ENCODE results near the gene PSKH1.
"Not testable (repeated sequence)": the region's sequence is repeated elsewhere in the genome, so short reads cannot be mapped to it uniquely, and the experiment has no call there.

Gene PSKH1

DNA sequence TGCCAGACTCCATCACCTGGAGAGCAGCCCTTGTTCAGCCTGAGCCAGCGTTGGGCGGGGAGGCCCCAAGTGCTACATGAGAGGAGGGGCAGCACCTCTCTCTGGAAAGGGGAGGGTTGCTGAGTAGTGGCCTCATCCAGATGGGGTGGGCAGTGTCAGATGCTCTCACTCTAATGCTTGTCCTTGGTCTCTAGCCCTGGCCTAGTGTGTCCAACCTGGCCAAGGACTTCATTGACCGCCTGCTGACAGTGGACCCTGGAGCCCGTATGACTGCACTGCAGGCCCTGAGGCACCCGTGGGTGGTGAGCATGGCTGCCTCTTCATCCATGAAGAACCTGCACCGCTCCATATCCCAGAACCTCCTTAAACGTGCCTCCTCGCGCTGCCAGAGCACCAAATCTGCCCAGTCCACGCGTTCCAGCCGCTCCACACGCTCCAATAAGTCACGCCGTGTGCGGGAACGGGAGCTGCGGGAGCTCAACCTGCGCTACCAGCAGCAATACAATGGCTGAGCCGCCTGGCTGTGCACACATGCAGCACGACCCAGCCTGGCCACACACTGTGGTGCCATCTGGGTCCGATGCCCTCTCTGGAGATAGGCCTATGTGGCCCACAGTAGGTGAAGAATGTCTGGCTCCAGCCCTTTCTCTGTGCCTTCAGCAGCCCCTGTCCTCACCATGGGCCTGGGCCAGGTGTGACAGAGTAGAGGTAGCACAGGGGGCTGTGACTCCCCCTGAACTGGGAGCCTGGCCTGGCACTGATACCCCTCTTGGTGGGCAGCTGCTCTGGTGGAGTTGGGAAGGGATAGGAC is 34.3 kb downstream of the PSKH1 start:
- DNase-seq: no peak

DNA sequence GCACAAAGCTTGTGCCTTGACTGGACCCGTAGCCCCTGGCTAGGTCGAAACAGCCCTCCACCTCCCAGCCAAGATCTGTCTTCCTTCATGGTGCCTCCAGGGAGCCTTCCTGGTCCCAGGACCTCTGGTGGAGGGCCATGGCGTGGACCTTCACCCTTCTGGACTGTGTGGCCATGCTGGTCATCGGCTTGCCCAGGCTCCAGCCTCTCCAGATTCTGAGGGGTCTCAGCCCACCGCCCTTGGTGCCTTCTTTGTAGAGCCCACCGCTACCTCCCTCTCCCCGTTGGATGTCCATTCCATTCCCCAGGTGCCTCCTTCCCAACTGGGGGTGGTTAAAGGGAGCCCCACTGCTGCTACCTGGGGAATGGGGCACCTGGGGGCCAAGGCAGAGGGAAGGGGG is 35.1 kb downstream of the PSKH1 start:
- no peak for DNase-seq

DNA sequence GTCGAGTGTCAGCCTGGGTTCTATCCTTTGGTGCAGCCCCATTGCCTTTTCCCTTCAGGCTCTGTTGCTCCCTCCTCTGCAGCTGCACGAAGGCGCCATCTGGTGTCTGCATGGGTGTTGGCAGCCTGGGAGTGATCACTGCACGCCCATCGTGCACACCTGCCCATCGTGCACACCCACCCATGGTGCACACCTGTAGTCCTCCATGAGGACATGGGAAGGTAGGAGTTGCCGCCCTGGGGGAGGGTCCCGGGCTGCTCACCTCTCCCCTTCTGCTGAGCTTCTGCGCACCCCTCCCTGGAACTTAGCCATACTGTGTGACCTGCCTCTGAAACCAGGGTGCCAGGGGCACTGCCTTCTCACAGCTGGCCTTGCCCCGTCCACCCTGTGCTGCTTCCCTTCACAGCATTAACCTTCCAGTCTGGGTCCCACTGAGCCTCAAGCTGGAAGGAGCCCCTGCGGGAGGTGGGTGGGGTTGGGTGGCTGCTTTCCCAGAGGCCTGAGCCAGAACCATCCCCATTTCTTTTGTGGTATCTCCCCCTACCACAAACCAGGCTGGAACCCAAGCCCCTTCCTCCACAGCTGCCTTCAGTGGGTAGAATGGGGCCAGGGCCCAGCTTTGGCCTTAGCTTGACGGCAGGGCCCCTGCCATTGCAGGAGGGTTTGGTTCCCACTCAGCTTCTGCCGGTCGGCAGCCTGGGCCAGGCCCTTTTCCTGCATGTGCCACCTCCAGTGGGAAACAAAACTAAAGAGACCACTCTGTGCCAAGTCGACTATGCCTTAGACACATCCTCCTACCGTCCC is 35.7 kb downstream of the PSKH1 start:
- DNase-seq: peak in 1 of 2 experiments; percentile 49

DNA sequence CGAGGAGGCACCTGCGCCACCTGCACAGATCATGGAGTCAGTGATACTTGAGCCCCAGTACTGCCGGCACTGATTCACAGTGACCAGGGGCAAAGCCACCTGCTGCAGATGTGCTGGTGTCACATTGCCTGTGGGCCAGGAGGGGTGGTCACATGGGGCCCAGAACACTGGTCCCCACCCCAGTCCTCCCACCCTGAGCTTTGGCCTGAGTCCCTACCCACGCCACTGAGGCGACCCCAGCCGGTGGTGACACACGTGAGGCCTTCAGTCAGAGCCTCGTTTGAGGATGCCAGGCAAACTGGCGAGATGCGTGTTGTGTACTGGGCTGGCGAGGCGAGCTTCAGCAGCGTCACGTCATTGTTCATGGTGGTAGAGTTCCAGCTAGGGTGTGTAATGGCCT is 37.1 kb downstream of the PSKH1 start:
- no peak for DNase-seq

DNA sequence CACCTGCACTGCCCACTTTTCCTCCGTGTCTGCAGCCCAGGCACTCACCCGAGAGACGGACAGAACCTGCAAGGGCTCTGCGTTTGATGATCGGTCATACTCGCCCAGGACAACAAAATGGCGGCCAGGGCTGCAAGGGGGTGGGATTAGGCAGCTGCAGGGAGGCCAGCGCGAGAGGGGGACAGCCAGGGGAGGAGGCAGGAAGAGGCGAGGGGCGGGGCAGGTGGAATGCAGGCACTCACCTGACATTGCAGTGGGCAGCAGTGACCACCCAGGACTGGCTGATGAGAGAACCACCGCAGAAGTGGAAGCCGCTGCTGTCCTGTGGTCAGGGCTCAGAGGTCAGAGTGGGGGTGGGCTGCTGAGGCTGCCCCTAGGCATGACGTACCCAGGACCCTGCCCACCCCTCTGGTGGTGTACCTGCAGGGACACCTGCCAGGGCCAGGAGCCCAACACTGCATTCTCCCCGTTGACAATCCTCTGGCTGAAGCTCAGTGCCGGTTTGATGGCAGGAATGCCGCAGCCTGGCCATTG is 37.7 kb downstream of the PSKH1 start:
- DNase-seq: no peak

DNA sequence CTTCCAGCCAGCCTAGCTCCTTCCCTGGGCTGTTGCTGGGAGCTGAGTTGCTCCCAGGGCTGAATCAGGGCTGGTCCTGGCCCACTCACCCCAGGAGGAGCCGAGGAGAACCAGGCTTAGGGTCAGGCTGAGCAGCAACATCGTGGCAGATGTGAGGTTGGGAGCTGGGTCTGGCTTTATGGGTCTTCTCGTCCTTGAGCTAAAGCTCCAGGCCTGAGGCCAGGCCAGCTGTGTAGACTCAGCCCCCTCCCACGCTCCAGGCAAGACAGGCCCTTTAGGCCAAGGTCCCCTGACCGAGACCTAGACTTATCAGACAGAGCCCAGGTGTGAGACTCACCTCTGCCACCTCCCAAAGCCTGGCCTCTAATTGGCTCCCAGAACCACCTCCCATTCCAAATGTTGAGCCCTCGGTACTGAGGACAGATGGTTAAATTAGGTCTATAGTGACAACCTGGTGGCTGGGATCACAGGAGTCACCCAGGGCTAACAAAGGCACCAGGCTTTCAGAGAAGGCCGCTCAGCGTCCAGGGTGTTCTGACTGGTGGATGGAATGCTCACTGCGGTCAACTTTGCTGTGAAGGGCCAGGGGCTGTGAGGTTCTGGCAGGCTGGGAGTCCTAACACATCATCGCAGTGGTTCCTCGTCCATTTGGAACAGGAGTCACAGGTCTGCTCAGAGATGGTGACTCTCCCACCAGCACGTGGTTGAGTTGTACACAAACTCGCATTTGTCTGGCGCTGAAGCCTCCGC is 38.8 kb downstream of the PSKH1 start, which contains the start of gene CTRL:
Gene CTRL, minus strand, starts transcription at position 151 of the 750 bp plus-strand sequence. Its CDS starts 10 bp downstream, at position 141.
- DNase-seq: no peak

DNA sequence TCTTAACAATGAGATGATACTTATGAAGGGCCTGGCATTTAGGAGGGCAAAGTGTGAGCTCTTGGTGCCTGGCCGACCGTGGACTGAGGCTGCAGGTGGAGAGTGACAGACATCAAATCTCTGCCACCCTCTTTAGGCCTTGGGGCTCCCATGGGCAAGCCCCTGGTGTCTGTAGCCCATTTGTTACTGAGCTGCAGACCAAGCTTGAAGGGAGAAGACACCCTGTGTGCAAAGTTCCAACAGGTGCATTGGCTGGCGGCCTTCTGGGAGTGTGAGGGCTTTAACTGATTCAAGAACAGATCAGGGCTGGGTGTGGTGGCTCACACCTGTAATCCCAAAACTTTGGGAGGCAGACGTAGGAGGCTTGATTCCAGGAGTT is 39.4 kb downstream of the PSKH1 start:
- no peak for DNase-seq

DNA sequence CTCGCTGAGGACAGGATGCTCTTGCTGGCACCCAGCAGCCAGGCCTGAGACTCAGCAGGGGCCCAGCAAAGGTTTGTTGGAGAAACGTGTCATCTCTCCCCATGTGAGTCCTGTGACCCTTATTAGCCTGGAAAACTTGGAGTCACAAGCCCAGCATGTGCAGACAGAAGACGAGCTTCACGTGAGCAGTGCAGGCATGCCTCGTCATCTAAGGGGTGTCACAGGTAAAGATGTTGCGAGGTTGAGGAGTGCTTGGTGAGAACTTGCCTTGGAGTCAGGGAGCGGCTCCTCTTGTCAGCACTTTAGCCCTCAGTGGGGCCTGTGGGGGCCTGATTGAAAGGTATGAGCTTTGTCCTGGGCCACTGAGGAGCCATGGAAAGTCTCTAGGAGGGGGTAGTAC is 40.8 kb downstream of the PSKH1 start:
- no peak for DNase-seq

DNA sequence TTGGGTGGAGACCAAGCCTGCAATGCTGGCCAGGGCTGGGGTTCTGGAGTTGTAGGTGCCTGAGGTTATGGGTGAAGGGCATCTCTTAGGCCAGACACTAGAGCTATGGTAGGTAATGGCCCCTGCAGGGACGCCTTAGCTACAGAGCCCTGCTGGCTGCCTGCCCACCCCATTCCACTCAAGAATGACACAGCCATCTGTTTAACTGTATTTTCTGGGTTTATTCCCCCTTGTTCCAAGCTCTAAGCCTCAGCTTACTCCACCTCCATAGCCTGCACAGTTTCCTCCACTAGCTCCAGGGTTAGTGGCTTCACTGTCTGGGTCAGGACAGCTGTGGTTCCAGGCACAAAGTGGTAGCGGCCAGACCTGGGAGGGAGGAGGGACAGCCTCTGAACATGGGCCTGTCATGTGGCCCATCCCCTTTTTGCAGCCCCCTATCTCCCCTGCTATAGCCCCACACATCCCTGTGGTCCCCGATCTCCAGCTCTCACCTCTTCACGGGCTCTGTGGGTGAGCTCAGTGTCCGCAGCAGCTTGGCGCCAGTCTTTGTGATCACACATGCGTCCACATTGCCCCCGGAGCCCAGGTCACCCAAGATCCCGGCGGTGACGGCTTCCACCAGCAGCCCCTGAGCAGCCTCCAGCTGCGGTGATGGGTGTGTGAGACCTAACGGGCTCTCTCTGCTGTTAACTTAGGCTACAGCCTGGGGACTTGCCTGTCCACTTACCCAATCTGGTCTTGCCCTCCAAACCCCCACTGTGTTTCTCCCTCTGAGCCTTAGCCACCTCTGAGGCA is 41.4 kb downstream of the PSKH1 start:
- DNase-seq: no peak

DNA sequence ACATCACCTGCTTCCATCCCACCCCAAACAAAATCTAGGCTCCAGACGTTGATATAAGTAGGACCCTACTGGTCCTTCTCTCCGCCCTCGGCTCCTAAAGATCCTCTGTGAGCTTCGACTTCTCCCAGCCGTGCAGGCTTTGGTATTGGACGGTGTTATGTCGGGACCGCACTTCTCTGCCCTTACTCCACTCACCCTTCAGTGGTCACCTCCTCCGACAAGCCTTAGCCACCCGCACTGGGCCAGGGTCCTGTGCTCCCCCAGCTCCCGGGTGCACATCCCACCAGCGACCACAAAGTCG is 42.0 kb downstream of the PSKH1 start:
- DNase-seq: no peak

DNA sequence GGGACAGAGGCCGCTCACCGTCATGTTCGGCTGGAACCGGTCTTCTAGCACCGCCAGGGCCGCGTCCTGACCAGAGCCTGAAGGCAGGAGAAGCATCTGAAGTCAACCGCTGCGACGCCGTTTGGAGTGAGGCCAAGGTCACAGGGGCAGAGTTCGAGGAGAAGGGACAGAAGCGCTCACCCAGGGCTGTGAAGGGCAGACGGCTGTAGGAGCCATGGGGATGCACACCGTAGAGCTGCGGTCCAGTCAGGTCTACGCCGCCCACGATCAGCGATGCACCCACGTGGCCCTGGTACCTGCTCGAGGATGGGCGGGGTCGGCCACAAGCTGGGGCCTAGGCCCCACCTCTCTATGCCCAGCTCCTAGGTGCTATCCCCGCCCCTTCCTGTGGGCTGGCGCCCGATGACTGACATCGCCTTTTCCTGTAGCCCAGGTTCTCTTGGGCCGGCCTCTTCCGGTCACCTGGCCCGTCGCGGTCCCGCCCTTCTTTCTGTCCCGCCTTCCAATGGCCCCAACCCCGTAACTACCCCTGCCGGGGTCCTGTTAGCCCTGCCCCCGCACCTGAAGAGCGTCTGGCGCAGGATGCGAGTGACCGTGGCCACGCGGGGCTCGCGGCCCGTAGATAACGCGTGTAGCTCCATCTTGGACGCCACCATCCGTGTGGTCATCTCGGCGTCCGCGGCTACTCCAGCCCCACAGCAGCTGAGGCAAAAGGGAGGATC is 42.5 kb downstream of the PSKH1 start:
- peak; percentile 76 to 93 for DNase-seq

DNA sequence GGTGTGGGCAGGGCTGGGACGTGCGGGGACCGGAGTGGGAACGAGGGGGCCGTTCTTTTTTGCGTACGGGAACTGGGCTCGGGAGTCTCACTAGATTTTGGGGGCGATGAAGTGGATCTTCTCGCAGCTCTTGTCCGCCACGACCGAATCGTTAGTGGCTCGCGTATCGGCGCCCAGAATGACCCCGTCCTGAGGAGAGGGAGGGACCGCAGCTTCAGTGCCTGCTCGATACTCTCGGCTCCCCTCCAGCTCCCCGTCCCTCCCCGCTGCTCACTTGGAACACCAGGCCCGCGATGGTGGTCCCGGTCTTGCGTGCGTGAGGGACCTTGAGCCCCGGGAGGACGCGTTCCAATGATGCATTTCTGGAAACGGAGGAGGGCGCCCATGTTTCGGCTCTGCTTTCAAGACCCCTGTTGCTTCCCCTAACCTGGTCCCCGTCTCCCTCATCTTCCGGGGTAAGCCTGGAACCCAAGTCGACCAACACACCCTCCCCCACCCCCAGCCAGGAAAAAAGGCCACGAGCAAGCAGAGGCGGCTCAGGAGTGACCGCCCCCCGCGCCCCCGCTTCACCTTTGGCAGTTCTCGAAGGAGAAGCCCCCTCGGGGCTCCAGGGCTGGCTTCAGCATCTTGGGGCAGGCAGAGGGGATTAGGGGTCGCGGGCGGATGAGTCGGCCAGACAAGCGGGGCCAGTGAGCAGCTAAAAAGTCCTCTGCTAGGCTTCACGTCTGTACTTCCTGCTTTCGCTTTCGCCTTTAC is 43.2 kb downstream of the PSKH1 start, which contains the start of gene PSMB10:
Gene PSMB10, minus strand, starts transcription at position 727 of the 756 bp plus-strand sequence. Its CDS starts 101 bp downstream, at position 626.
- DNase-seq: peak in 1 of 2 experiments; percentile 36

DNA sequence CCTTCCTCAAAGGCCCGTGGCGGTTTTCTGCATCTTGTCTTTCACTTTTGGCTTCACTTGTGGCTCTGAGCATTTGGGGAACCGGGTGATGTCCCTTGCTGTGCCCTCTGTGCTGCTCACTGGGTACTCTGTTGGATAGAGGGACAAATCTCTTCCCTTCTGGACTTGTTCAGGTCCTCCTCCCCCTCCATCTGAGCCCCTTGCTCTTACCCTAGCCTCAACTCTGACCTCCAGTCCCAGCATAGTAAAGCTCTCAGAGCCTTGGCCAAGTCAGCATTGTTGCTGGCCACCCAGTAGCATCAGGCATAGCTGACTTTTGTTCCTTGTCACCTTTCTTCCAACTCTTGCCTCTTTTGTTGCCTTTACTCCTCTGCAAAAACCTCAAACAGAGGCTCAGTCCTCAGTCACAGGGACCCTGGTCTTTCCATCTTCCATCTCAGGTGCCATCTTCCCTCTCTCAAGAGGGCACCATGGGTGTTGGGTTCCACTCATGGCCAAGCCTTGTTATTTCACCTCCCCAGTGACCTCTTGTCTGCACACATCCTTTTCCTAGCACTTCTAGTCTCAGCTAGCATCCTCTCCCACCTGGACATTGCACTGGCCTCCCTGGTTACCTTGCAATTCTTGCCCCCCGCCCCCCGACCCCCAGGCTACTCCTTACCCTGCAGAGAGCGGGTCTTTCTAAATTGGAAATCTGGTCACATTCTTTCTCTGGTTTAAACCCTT is 44.0 kb downstream of the PSKH1 start:
- DNase-seq: no peak

DNA sequence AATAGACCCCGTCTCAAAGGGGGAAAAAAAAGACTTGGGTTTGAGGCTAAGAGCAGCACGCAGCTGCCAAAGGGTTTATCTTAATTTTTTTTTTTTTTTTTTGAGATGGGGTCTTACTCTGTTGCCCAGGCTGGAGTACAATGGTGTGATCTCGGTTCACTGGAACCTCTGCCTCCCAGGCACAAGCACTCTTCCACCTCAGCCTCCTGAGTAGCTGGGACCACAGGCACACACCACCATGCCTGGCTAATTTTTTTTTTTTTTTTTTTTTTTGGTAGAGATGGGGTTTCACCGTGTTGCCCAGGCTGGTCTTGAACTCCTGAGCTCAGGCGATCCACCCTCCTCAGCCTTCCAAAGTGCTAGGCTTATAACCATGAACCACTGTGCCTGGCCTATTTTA is 44.7 kb downstream of the PSKH1 start:
- not testable (repeated sequence) for DNase-seq

DNA sequence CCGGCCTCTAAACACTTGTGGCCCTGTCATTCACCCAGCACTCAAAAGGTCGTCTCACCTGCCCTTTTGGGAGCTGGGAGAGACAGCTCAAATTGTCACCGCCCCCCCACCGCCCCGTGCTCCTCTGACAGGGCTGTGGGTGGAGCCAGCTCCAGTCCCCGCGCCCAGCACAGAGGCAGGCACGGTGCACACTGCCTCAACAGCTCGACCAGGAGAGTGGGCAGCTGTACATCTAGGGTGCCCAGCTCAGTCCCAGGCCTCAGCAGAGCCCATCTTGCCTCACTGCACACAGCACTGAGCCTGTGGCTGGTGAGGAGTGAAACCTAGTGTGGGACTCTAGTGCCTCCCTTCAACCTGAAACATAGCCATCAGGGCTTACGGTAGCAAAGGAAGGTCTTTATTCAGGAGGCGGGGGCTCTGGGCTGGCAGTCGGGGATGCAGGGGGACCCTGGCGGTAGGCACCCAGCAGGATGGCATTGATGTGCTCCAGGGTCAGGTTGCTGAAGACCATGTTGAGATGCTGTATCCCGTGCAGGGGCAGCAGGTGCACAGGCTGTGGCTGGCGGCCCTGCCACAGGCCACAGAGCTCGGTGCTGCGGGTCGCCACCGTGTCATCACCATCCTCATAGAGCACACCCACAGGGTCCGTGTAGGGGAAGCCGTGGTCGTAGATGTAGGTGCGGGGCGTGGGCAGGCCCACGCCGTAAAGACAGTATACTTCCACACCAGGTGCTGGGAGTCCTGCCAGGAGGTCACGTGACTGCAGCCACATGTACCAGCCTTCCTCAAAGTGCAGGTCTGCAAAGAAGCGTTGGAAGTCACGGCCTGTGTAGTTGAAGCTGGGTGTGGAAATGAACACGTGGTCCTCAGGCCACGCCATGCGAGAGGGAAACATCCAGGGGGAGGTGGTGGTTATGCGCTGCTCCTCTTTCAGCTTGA is 46.7 kb downstream of the PSKH1 start:
- DNase-seq: no peak

DNA sequence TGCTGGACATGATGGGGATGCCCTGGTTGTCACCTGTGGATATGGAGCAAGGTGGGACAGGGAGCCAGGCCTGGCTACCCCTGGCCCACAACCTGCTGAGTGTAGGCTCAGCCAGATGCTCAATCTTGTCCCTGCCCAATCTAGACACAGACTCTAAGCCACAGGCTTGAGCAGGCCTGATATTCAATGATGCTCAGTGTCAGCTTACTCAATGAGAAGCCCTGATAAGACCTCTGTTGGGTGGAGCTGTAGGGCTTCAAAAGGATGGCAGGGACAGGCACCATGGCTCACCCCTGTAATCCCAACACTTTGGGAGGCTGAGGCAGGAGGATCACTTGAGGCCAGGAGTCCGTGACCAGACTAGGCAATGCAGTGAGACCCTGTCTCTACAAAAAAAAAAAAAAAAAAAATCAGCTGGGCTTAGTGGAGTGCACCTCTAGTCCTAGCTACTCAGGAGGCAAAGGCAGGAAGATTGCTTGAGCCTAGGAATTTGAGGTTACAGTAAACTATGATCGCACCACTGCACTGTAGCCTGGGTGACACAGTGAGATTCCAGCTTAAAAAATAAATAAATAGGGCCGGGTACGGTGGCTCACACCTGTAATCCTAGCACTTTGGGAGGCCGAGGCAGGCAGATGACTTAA is 47.5 kb downstream of the PSKH1 start:
- DNase-seq: no peak

DNA sequence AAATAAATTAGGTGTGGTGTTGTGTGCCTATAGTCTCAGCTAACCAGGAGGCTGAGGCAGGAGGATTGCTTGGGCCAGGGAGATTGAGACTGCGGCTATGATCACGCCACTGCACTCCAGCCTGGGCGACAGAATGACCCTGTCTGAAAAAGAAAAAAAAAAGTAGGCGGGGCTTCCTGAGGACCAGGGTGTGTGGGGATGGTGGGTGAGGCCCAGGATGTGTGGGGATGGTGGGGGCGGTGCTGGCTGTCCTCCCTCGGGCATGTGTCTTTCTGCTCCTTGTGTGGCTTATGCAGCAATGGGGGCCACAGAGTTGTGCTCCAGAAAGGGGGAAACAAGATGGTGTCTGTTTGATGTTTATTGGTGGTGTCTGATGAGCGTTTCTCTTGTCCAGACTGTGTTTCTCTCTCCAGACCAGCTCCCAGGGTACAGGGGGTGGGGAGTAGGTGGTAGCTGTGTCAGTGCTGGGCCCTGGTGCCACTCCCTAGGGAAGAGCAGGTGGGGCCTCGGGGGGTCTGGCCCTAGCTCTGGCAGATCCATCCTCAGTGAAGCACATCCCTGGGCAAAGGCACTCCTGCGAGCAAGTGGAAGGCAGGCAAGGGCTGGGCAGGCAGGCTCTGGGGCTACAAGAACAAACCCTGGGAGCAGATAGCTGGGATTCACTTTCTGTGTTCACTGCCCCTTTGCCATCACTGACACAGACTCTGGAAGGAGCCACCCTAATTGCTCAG is 48.6 kb downstream of the PSKH1 start:
- no peak for DNase-seq

DNA sequence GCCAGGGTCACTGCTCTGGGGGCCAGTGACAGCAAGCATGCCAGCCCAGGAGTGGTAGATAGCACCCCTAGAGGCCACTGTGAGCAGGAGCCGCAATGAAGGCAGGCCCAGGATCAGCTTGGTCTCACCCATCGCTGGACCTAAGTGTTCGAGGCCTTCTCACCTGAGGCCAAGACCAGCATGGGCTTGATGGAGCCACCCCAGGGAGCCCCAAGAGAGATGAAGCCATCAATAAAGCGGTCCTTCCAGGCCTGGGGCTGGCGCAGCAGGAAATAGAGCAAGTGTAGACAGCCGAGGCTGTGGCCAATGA is 49.1 kb downstream of the PSKH1 start:
- DNase-seq: no peak

Measured in NCI-H187 (cell line).